KMS-11 (cell line): Measurements from ENCODE around the gene DTNBP1.

Source experiments
- H2AFZ ChIP-seq: fragments of 200-600 bp; sonication (generic); 2 replicates; pipeline ENCODE4 v1.6.1; 2016; ENCODE audit warnings: antibody characterized with exemption, mixed run types, low read depth
- H3K27ac ChIP-seq: fragments of 200-600 bp; sonication (generic); 2 replicates; pipeline ENCODE4 v1.6.1; 2016; ENCODE audit warnings: mild to moderate bottlenecking, mixed run types
- H3K27me3 ChIP-seq: fragments of 200-600 bp; sonication (generic); 2 replicates; pipeline ENCODE4 v1.6.1; 2017; ENCODE audit warnings: mild to moderate bottlenecking, low read depth, mixed run types, moderate library complexity; ENCODE audit not compliant: insufficient read depth
- H3K36me3 ChIP-seq: fragments of 200-600 bp; sonication (generic); 2 replicates; pipeline ENCODE4 v1.6.1; 2017; ENCODE audit warnings: mild to moderate bottlenecking, mixed run types; ENCODE audit not compliant: insufficient read depth
- H3K4me1 ChIP-seq: fragments of 200-600 bp; sonication (generic); 2 replicates; pipeline ENCODE4 v1.6.1; 2016; ENCODE audit warnings: mild to moderate bottlenecking, low read depth, mixed run types; ENCODE audit not compliant: poor library complexity, severe bottlenecking
- H3K4me2 ChIP-seq: fragments of 200-600 bp; sonication (generic); 2 replicates; pipeline ENCODE4 v1.7.0; 2016; ENCODE audit warnings: mild to moderate bottlenecking, mixed run types
- H3K4me3 ChIP-seq: fragments of 200-600 bp; sonication (generic); IDR thresholded peaks from 2 replicates; pipeline ENCODE4 v1.6.1; 2017; ENCODE audit warnings: low read depth, low read length, mixed read lengths; ENCODE audit not compliant: insufficient read depth
- H3K79me2 ChIP-seq: fragments of 200-600 bp; sonication (generic); 2 replicates; pipeline ENCODE4 v1.6.1; 2016; ENCODE audit warnings: low read depth, mixed run types; ENCODE audit not compliant: insufficient read depth
- H3K9ac ChIP-seq: fragments of 200-600 bp; sonication (generic); 2 replicates; pipeline ENCODE4 v1.6.1; 2016; ENCODE audit warnings: mild to moderate bottlenecking, mixed run types
- H4K20me1 ChIP-seq: fragments of 200-600 bp; sonication (generic); 2 replicates; pipeline ENCODE4 v1.6.1; 2016; ENCODE audit warnings: mild to moderate bottlenecking, mixed run types; ENCODE audit not compliant: insufficient read depth
- CTCF ChIP-seq: fragments of 200-600 bp; sonication (generic); conservative IDR thresholded peaks from 2 replicates; pipeline ENCODE4 v1.6.1; 2017; ENCODE audit warnings: low read depth, mild to moderate bottlenecking, antibody characterized with exemption, low read length, moderate library complexity, mixed read lengths

DTNBP1 gene

GRCh38 chr6:15689586-15690482 is 27.0 kb upstream of the DTNBP1 start:
- Histone ChIP-seq H3K27ac (no peak overlapping the region), H3K4me1 (peaks cover 9% of the 10 kb centered on the region), H3K4me3 (no peak overlapping the region), H3K27me3 (no peaks in the 10 kb centered on the region), H3K9ac (no peak overlapping the region), H3K79me2 (no peaks in the 10 kb centered on the region), H3K36me3 (no peaks in the 10 kb centered on the region), H4K20me1 (no peaks in the 10 kb centered on the region), H2AFZ (peak overlapping the region; percentile 80; the same call in 1 of the 2 replicates), H3K4me2 (no peak overlapping the region)
- no peak for TF ChIP-seq CTCF

GRCh38 chr6:15685619-15686018 is 22.8 kb upstream of the DTNBP1 start:
- no peaks in the 10 kb centered on the region for H3K79me2 ChIP-seq
- no peaks in the 10 kb centered on the region for H4K20me1 ChIP-seq
- no peaks in the 10 kb centered on the region for H3K36me3 ChIP-seq
- H3K4me2 ChIP-seq = no peak overlapping the region
- no peak for TF ChIP-seq CTCF
- no peak overlapping the region for H2AFZ ChIP-seq
- no peak overlapping the region for H3K27ac ChIP-seq
- no peak overlapping the region for H3K9ac ChIP-seq
- H3K4me1 ChIP-seq = peaks cover 4% of the 10 kb centered on the region
- no peaks in the 10 kb centered on the region for H3K27me3 ChIP-seq
- no peak overlapping the region for H3K4me3 ChIP-seq

GRCh38 chr6:15682965-15683822 is 20.4 kb upstream of the DTNBP1 start:
- Histone ChIP-seq H3K27me3 (no peaks in the 10 kb centered on the region), H3K79me2 (no peaks in the 10 kb centered on the region), H2AFZ (no peak overlapping the region), H3K4me3 (no peak overlapping the region), H4K20me1 (no peaks in the 10 kb centered on the region), H3K4me2 (no peak overlapping the region), H3K4me1 (no peaks in the 10 kb centered on the region), H3K36me3 (no peaks in the 10 kb centered on the region), H3K27ac (no peak overlapping the region), H3K9ac (no peak overlapping the region)
- TF ChIP-seq CTCF = no peak

GRCh38 chr6:15681946-15682345 is 19.1 kb upstream of the DTNBP1 start:
- no peak overlapping the region for H3K9ac ChIP-seq
- TF ChIP-seq CTCF = no peak
- no peaks in the 10 kb centered on the region for H3K79me2 ChIP-seq
- no peak overlapping the region for H3K27ac ChIP-seq
- no peak overlapping the region for H2AFZ ChIP-seq
- H4K20me1 ChIP-seq = no peaks in the 10 kb centered on the region
- H3K4me3 ChIP-seq = no peak overlapping the region
- H3K36me3 ChIP-seq = no peaks in the 10 kb centered on the region
- H3K4me2 ChIP-seq = no peak overlapping the region
- H3K27me3 ChIP-seq = no peaks in the 10 kb centered on the region
- H3K4me1 ChIP-seq = no peaks in the 10 kb centered on the region
